GM23338 (cell line): Measurements from ENCODE around the gene KLHDC9. TPM values are rescaled to one million over a fixed set of nuclear protein-coding genes. Genes with fewer than 3 reads are reported as not detected.

Experiments
- ATAC-seq: fragments of 200-7000 bp; cut with Tn5 transposase; 3 replicates; pipeline ENCODE4 v1.9.1; 2020
- DNase-seq: peaks from one replicate; pipeline ENCODE4 v3.0.0-alpha.2; 2015; ENCODE audit warnings: low spot score
- H2AFZ ChIP-seq: fragments of 200-600 bp; sonication (generic); 2 replicates; pipeline ENCODE4 v1.8.0; 2016; ENCODE audit warnings: antibody characterized with exemption, mild to moderate bottlenecking, moderate library complexity
- H3F3A ChIP-seq: fragments of 200-600 bp; sonication (generic); replicated peaks from 2 replicates; pipeline ENCODE4 v1.8.0; 2017; ENCODE audit warnings: antibody characterized with exemption, mixed run types, low read depth
- H3K27ac ChIP-seq: fragments of 200-600 bp; sonication (generic); 2 replicates; pipeline ENCODE4 v1.6.1; 2016; ENCODE audit warnings: low read depth
- H3K27me3 ChIP-seq: fragments of 200-600 bp; sonication (generic); 2 replicates; pipeline ENCODE4 v1.8.0; 2016; ENCODE audit warnings: mild to moderate bottlenecking, mixed run types, moderate library complexity; ENCODE audit not compliant: insufficient read depth
- H3K36me3 ChIP-seq: fragments of 200-600 bp; sonication (generic); 2 replicates; pipeline ENCODE4 v1.8.0; 2016; ENCODE audit warnings: mild to moderate bottlenecking; ENCODE audit not compliant: insufficient read depth
- H3K4me1 ChIP-seq: fragments of 200-600 bp; sonication (generic); 2 replicates; pipeline ENCODE4 v1.8.0; 2016; ENCODE audit warnings: mild to moderate bottlenecking, moderate library complexity; ENCODE audit not compliant: insufficient read depth
- H3K4me2 ChIP-seq: fragments of 200-600 bp; sonication (generic); 2 replicates; pipeline ENCODE4 v1.7.1; 2017; ENCODE audit warnings: mixed run types
- H3K4me3 ChIP-seq: fragments of 200-600 bp; sonication (generic); 2 replicates; pipeline ENCODE4 v1.6.1; 2016; ENCODE audit warnings: mixed run types
- H3K79me2 ChIP-seq: fragments of 200-600 bp; sonication (generic); replicated peaks from 2 replicates; pipeline ENCODE4 v1.8.0; 2017; ENCODE audit warnings: mild to moderate bottlenecking; ENCODE audit not compliant: insufficient read depth
- H3K9me2 ChIP-seq: fragments of 200-600 bp; sonication (generic); 2 replicates; pipeline ENCODE4 v1.8.0; 2017; ENCODE audit not compliant: insufficient read depth
- H4K20me1 ChIP-seq: fragments of 200-600 bp; sonication (generic); replicated peaks from 2 replicates; pipeline ENCODE4 v1.8.0; 2017; ENCODE audit warnings: mild to moderate bottlenecking; ENCODE audit not compliant: insufficient read depth
- H3K27ac Mint-ChIP-seq: 2 replicates; pipeline ENCODE4 v1.8.0; 2020; ENCODE audit warnings: inconsistent platforms, mild to moderate bottlenecking, moderate library complexity, mixed read lengths
- H3K27me3 Mint-ChIP-seq: 3 replicates; pipeline ENCODE4 v1.8.0; 2022; ENCODE audit warnings: low read depth, mild to moderate bottlenecking, moderate library complexity, mixed read lengths, inconsistent platforms; ENCODE audit not compliant: insufficient read depth, poor library complexity
- H3K36me3 Mint-ChIP-seq: 3 replicates; pipeline ENCODE4 v1.8.0; 2021; ENCODE audit warnings: low read depth, mild to moderate bottlenecking, inconsistent platforms, moderate library complexity, mixed read lengths
- H3K4me1 Mint-ChIP-seq: 3 replicates; pipeline ENCODE4 v1.8.0; 2020; ENCODE audit warnings: mild to moderate bottlenecking, inconsistent platforms, mixed read lengths
- H3K4me3 Mint-ChIP-seq: 3 replicates; pipeline ENCODE4 v1.8.0; 2021; ENCODE audit warnings: moderate library complexity, mild to moderate bottlenecking, inconsistent platforms, mixed read lengths
- H3K9me3 Mint-ChIP-seq: 3 replicates; pipeline ENCODE4 v1.8.0; 2020; ENCODE audit warnings: moderate library complexity, mild to moderate bottlenecking, inconsistent platforms, mixed read lengths
- CREB1 ChIP-seq: fragments of 250-450 bp; sonication (Bioruptor Pico); IDR thresholded peaks from 2 replicates; pipeline ENCODE4 v1.5.0; 2020; ENCODE audit warnings: low read depth, mild to moderate bottlenecking, moderate library complexity
- EZH2 ChIP-seq: fragments of 200-600 bp; sonication (generic); IDR thresholded peaks from one replicate; pipeline ENCODE4 v1.8.0; 2017; ENCODE audit warnings: antibody characterized with exemption, mild to moderate bottlenecking, low read depth; ENCODE audit not compliant: unreplicated experiment
- EZH2phosphoT487 ChIP-seq: fragments of 200-600 bp; sonication (generic); IDR thresholded peaks from one replicate; pipeline ENCODE4 v1.8.1; 2018; ENCODE audit warnings: antibody characterized with exemption; ENCODE audit not compliant: unreplicated experiment
- JUNB ChIP-seq: IDR thresholded peaks from one replicate; pipeline ENCODE4 v1.6.1; 2016; ENCODE audit warnings: antibody characterized with exemption; ENCODE audit not compliant: unreplicated experiment
- NANOG ChIP-seq: IDR thresholded peaks from 2 replicates; pipeline ENCODE4 v1.6.1; 2016; ENCODE audit warnings: antibody characterized with exemption, borderline replicate concordance
- POLR2AphosphoS5 ChIP-seq: IDR thresholded peaks from 2 replicates; pipeline ENCODE4 v1.6.1; 2016; ENCODE audit warnings: antibody characterized with exemption, low read depth
- STAT1 ChIP-seq: IDR thresholded peaks from one replicate; pipeline ENCODE4 v1.6.1; 2016; ENCODE audit warnings: antibody characterized with exemption; ENCODE audit not compliant: unreplicated experiment
- ZNF114 ChIP-seq: fragments of 250-450 bp; sonication (Bioruptor Pico); IDR thresholded peaks from 2 replicates; pipeline ENCODE4 v1.5.0; 2020; ENCODE audit warnings: mild to moderate bottlenecking, moderate library complexity
- ZNF331 ChIP-seq: fragments of 250-450 bp; sonication (Bioruptor Pico); IDR thresholded peaks from 2 replicates; pipeline ENCODE4 v1.5.0; 2020; ENCODE audit warnings: low read depth, mild to moderate bottlenecking, moderate library complexity
- polyA plus RNA-seq: library from polyadenylated mRNA; unstranded; fragments of >200 nt; fragmentation: Nextera tagmentation; extraction: Ambion mirVana; gene quantifications from 2 replicates; pipeline ENCODE4 v1.2.1, GENCODE V29; 2016
- total RNA-seq: library from RNA; depleted of rRNA; stranded (reverse); fragments of >200 nt; shearing (Covaris generic); gene quantifications from 2 replicates; pipeline ENCODE4 v1.2.3, GENCODE V29; 2014
- TF ChIP-seq, protein P1 (sequence below): IDR thresholded peaks from 2 replicates; pipeline ENCODE4 v1.6.1; 2016; ENCODE audit warnings: antibody characterized with exemption
- TF ChIP-seq, protein P2 (sequence below): fragments of 250-450 bp; sonication (Bioruptor Pico); IDR thresholded peaks from 2 replicates; pipeline ENCODE4 v1.5.0; 2020; ENCODE audit warnings: mild to moderate bottlenecking, moderate library complexity
- TF ChIP-seq, protein P3 (sequence below): IDR thresholded peaks from one replicate; pipeline ENCODE4 v1.6.1; 2018; ENCODE audit warnings: antibody characterized with exemption; ENCODE audit not compliant: unreplicated experiment
- TF ChIP-seq, protein P4 (sequence below), 2 experiments: fragments of 200-600 bp in 1 of 2; sonication (generic) in 1 of 2; conservative IDR thresholded peaks; 2 replicates each; pipeline versions ENCODE4 v1.5.1 to v1.6.1; 2016 to 2017; ENCODE audit warnings: antibody characterized with exemption in 2 of 2, low read depth in 2 of 2, mild to moderate bottlenecking in 2 of 2, moderate library complexity in 1 of 2

The KLHDC9 gene
- total and polyA plus RNA-seq, 2 experiments from 2014 or later, result 5.6 to 6.6 TPM

DNA sequence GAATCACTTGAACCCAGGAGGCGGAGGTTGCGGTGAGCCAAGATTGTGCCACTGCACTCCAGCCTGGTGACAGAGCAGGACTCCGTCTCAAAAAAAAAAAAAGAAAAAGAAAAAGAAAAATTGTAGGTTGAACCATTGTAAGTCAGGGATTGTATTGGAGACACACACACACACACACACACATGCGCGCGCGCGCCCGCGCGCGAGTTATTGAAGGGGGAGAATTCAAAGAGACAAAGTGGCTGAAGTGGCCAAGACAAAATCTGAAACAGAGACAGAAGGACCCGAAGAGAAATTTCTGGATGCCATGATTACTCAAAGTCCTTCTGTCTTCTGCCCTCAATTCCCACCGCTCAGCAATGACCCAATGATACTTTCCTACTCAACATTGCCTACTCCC lies 3.7 kb upstream of the KLHDC9 start:
- Histone ChIP-seq H3K4me3 (no peak overlapping the region), H3F3A (peaks cover 7% of the 10 kb centered on the region), H3K79me2 (no peaks in the 10 kb centered on the region), H3K4me1 (no peaks in the 10 kb centered on the region; the same call in 1 of the 2 replicates), H3K27ac (no peak overlapping the region), H2AFZ (no peak overlapping the region), H3K9me2 (no peaks in the 10 kb centered on the region), H4K20me1 (no peaks in the 10 kb centered on the region), H3K36me3 (no peaks in the 10 kb centered on the region), H3K4me2 (no peak overlapping the region), H3K27me3 (no peaks in the 10 kb centered on the region)
- no peak overlapping the region for H3K27ac Mint-ChIP-seq
- DNase-seq (no peak), ATAC-seq (no peak)
- H3K36me3 Mint-ChIP-seq, result no peaks in the 10 kb centered on the region
- H3K27me3 Mint-ChIP-seq, result peaks cover 15% of the 10 kb centered on the region
- H3K4me3 Mint-ChIP-seq, result no peak overlapping the region
- peaks cover 9% of the 10 kb centered on the region; the same call in 1 of the 3 replicates for H3K4me1 Mint-ChIP-seq
- peaks cover 3% of the 10 kb centered on the region; the same call in 1 of the 3 replicates for H3K9me3 Mint-ChIP-seq
- TF ChIP-seq, protein P1, sequence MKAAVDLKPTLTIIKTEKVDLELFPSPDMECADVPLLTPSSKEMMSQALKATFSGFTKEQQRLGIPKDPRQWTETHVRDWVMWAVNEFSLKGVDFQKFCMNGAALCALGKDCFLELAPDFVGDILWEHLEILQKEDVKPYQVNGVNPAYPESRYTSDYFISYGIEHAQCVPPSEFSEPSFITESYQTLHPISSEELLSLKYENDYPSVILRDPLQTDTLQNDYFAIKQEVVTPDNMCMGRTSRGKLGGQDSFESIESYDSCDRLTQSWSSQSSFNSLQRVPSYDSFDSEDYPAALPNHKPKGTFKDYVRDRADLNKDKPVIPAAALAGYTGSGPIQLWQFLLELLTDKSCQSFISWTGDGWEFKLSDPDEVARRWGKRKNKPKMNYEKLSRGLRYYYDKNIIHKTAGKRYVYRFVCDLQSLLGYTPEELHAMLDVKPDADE, result no peak
- TF ChIP-seq, protein P2, sequence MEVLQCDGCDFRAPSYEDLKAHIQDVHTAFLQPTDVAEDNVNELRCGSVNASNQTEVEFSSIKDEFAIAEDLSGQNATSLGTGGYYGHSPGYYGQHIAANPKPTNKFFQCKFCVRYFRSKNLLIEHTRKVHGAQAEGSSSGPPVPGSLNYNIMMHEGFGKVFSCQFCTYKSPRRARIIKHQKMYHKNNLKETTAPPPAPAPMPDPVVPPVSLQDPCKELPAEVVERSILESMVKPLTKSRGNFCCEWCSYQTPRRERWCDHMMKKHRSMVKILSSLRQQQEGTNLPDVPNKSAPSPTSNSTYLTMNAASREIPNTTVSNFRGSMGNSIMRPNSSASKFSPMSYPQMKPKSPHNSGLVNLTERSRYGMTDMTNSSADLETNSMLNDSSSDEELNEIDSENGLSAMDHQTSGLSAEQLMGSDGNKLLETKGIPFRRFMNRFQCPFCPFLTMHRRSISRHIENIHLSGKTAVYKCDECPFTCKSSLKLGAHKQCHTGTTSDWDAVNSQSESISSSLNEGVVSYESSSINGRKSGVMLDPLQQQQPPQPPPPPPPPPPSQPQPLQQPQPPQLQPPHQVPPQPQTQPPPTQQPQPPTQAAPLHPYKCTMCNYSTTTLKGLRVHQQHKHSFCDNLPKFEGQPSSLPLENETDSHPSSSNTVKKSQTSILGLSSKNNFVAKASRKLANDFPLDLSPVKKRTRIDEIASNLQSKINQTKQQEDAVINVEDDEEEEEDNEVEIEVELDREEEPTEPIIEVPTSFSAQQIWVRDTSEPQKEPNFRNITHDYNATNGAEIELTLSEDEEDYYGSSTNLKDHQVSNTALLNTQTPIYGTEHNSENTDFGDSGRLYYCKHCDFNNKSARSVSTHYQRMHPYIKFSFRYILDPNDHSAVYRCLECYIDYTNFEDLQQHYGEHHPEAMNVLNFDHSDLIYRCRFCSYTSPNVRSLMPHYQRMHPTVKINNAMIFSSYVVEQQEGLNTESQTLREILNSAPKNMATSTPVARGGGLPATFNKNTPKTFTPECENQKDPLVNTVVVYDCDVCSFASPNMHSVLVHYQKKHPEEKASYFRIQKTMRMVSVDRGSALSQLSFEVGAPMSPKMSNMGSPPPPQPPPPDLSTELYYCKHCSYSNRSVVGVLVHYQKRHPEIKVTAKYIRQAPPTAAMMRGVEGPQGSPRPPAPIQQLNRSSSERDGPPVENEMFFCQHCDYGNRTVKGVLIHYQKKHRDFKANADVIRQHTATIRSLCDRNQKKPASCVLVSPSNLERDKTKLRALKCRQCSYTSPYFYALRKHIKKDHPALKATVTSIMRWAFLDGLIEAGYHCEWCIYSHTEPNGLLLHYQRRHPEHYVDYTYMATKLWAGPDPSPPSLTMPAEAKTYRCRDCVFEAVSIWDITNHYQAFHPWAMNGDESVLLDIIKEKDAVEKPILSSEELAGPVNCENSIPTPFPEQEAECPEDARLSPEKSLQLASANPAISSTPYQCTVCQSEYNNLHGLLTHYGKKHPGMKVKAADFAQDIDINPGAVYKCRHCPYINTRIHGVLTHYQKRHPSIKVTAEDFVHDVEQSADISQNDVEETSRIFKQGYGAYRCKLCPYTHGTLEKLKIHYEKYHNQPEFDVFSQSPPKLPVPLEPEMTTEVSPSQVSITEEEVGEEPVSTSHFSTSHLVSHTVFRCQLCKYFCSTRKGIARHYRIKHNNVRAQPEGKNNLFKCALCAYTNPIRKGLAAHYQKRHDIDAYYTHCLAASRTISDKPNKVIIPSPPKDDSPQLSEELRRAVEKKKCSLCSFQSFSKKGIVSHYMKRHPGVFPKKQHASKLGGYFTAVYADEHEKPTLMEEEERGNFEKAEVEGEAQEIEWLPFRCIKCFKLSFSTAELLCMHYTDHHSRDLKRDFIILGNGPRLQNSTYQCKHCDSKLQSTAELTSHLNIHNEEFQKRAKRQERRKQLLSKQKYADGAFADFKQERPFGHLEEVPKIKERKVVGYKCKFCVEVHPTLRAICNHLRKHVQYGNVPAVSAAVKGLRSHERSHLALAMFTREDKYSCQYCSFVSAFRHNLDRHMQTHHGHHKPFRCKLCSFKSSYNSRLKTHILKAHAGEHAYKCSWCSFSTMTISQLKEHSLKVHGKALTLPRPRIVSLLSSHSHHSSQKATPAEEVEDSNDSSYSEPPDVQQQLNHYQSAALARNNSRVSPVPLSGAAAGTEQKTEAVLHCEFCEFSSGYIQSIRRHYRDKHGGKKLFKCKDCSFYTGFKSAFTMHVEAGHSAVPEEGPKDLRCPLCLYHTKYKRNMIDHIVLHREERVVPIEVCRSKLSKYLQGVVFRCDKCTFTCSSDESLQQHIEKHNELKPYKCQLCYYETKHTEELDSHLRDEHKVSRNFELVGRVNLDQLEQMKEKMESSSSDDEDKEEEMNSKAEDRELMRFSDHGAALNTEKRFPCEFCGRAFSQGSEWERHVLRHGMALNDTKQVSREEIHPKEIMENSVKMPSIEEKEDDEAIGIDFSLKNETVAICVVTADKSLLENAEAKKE (CRISPR knock-in tag), result no peak
- TF ChIP-seq EZH2phosphoT487 (no peak), NANOG (no peak), STAT1 (no peak), ZNF114 (CRISPR knock-in tag) (no peak), JUNB (no peak), POLR2AphosphoS5 (no peak), EZH2 (no peak), CREB1 (no peak), ZNF331 (CRISPR knock-in tag) (no peak)
- TF ChIP-seq, protein P3, sequence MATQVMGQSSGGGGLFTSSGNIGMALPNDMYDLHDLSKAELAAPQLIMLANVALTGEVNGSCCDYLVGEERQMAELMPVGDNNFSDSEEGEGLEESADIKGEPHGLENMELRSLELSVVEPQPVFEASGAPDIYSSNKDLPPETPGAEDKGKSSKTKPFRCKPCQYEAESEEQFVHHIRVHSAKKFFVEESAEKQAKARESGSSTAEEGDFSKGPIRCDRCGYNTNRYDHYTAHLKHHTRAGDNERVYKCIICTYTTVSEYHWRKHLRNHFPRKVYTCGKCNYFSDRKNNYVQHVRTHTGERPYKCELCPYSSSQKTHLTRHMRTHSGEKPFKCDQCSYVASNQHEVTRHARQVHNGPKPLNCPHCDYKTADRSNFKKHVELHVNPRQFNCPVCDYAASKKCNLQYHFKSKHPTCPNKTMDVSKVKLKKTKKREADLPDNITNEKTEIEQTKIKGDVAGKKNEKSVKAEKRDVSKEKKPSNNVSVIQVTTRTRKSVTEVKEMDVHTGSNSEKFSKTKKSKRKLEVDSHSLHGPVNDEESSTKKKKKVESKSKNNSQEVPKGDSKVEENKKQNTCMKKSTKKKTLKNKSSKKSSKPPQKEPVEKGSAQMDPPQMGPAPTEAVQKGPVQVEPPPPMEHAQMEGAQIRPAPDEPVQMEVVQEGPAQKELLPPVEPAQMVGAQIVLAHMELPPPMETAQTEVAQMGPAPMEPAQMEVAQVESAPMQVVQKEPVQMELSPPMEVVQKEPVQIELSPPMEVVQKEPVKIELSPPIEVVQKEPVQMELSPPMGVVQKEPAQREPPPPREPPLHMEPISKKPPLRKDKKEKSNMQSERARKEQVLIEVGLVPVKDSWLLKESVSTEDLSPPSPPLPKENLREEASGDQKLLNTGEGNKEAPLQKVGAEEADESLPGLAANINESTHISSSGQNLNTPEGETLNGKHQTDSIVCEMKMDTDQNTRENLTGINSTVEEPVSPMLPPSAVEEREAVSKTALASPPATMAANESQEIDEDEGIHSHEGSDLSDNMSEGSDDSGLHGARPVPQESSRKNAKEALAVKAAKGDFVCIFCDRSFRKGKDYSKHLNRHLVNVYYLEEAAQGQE, result no peak
- TF ChIP-seq, protein P4, sequence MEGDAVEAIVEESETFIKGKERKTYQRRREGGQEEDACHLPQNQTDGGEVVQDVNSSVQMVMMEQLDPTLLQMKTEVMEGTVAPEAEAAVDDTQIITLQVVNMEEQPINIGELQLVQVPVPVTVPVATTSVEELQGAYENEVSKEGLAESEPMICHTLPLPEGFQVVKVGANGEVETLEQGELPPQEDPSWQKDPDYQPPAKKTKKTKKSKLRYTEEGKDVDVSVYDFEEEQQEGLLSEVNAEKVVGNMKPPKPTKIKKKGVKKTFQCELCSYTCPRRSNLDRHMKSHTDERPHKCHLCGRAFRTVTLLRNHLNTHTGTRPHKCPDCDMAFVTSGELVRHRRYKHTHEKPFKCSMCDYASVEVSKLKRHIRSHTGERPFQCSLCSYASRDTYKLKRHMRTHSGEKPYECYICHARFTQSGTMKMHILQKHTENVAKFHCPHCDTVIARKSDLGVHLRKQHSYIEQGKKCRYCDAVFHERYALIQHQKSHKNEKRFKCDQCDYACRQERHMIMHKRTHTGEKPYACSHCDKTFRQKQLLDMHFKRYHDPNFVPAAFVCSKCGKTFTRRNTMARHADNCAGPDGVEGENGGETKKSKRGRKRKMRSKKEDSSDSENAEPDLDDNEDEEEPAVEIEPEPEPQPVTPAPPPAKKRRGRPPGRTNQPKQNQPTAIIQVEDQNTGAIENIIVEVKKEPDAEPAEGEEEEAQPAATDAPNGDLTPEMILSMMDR (conservative IDR thresholded peaks at IDR 0.05; ENCODE audit: low read depth in 2 of 2), result no peak
